Lower leg skin (tissue), 4 donors: Measurements from ENCODE around the gene TRIM34. TPM values are rescaled to one million over a fixed set of nuclear protein-coding genes. Genes with fewer than 3 reads are reported as not detected.
A peak's percentile ranks its signal among the peaks of the same experiment; 100 is the strongest.
"Not testable (repeated sequence)": the region's sequence is repeated elsewhere in the genome, so short reads cannot be mapped to it uniquely, and the experiment has no call there.

Experiments used
- DNase-seq, 2 donors: peaks; one replicate each; pipeline ENCODE4 v3.0.0-alpha.2; 2019; ENCODE audit warnings: low spot score in 2 of 2
- H3K4me3 ChIP-seq: fragments of 200-600 bp; sonication (generic); 2 replicates; pipeline ENCODE4 v1.5.1; 2017; ENCODE audit warnings: mild to moderate bottlenecking, low read depth; ENCODE audit not compliant: poor library complexity, severe bottlenecking
- POLR2A ChIP-seq, 2 donors: fragments of 450-650 bp; IDR thresholded peaks; one replicate each; pipeline ENCODE4 v1.6.1; 2016 to 2017; ENCODE audit warnings: antibody characterized with exemption in 2 of 2, mild to moderate bottlenecking in 1 of 2, moderate library complexity in 1 of 2
- WGBS, 2 donors: methylation state at CpG; one replicate each; pipeline ENCODE4 v1.1.5; 2018; 5-methylcytosine and 5-hydroxymethylcytosine counted together
- intact Hi-C: fragments of 100-400 bp; cut with DNase I; formaldehyde crosslinking; loops from one replicate; pipeline ENCODE4 v1.15.0; 2023; ENCODE audit warnings: low total_unique reads
- total RNA-seq, 4 donors: library from RNA; depleted of rRNA; stranded (reverse); fragments of >200 nt; gene quantifications; one replicate each; pipeline ENCODE4 v1.1.0, GENCODE V29; 2016
- TF ChIP-seq, protein P1 (sequence below), 3 donors: fragments of 450-650 bp; IDR thresholded peaks; one replicate each; pipeline ENCODE4 v1.5.1; 2016; ENCODE audit warnings: antibody characterized with exemption in 3 of 3, mild to moderate bottlenecking in 3 of 3, moderate library complexity in 2 of 3

TRIM34 gene, protein sequence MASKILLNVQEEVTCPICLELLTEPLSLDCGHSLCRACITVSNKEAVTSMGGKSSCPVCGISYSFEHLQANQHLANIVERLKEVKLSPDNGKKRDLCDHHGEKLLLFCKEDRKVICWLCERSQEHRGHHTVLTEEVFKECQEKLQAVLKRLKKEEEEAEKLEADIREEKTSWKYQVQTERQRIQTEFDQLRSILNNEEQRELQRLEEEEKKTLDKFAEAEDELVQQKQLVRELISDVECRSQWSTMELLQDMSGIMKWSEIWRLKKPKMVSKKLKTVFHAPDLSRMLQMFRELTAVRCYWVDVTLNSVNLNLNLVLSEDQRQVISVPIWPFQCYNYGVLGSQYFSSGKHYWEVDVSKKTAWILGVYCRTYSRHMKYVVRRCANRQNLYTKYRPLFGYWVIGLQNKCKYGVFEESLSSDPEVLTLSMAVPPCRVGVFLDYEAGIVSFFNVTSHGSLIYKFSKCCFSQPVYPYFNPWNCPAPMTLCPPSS
- total RNA-seq = 10 to 100 TPM in 1 of 4 donors, 1 to 10 TPM in 3; 2.7 to 10.3 (median 6.9) TPM

DNA sequence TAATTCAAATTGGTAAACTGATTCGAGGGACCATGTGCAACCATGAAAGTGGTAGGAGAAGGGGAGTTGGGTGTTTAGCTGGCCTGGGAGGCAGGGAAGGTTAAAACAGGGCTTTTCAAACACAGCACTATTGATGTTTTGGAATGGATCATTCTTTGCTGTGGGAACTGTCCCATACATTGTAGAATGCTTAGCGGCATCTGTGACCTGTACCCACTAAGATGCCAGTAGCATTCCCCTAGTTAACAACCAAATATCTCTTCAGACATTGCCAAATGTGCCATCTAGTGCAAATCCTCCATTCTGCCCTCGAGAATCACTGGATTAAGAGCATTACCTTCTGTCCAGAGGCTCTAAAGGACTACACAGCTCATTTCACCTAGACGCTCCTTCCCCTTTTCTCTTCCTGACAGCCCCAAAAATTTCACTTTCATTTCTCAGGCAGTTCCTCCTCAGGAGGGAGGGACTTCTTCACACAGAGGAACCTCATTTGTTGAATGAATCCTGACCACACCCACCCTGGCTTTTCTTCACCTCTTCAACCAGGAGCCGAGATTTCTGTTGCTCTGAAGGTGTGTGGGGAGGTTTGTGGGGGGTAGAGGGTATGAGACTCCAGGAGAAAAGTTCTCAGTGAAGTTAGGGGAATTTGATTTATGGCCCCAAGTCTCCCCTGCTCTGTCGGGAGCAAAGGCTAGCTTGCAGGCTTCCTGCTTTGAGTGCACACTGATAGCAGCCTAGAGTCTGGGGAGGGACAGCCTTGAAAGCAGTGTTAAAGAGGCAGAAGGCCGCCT lies at the start of gene TRIM34:
TRIM34 (plus strand) TSS at position 513 of the 791 bp plus-strand sequence. CDS start 7,331 bp downstream, outside the sequence.
- DNase-seq = peak in 1 of 2 donors; percentile 67
- WGBS, 2 donors = 15 to 18% methylated on average over 7 of the region's 7 CpGs
- H3K4me3 ChIP-seq = peak within 1 kb of the TSS; percentile 36
- intact Hi-C loops = no loop called here
- TF ChIP-seq, protein P1, sequence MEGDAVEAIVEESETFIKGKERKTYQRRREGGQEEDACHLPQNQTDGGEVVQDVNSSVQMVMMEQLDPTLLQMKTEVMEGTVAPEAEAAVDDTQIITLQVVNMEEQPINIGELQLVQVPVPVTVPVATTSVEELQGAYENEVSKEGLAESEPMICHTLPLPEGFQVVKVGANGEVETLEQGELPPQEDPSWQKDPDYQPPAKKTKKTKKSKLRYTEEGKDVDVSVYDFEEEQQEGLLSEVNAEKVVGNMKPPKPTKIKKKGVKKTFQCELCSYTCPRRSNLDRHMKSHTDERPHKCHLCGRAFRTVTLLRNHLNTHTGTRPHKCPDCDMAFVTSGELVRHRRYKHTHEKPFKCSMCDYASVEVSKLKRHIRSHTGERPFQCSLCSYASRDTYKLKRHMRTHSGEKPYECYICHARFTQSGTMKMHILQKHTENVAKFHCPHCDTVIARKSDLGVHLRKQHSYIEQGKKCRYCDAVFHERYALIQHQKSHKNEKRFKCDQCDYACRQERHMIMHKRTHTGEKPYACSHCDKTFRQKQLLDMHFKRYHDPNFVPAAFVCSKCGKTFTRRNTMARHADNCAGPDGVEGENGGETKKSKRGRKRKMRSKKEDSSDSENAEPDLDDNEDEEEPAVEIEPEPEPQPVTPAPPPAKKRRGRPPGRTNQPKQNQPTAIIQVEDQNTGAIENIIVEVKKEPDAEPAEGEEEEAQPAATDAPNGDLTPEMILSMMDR (IDR thresholded peaks at IDR 0.05) = no peak
- TF ChIP-seq POLR2A (IDR thresholded peaks at IDR 0.05) = no peak

DNA sequence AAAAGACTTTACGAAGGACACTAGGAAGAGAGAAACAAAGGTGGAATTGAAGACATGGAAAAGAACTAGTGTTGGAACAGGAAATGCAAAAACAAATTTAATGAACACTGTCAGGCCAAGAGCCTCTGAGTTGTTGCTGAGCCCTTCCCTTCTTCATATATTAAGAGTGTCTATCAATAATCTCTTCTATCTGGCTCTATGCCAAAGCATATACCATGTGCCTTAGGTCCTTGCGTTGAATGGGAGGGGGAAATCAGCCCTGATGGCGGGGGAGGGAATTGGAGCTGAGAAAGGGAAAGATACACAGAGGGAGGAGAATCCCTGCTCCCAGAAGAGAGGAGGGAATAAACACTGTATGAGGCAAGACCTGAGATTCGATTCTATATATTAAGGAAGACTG lies 49.6 kb upstream of the TRIM34 start:
- intact Hi-C loops = no loop called here
- DNase-seq = no peak
- 56 to 57% methylated on average over 4 of the region's 4 CpGs for WGBS, 2 donors
- no peak overlapping the region for H3K4me3 ChIP-seq
- no peak for TF ChIP-seq POLR2A (IDR thresholded peaks at IDR 0.05)
- TF ChIP-seq, protein P1 (IDR thresholded peaks at IDR 0.05) = no peak

DNA sequence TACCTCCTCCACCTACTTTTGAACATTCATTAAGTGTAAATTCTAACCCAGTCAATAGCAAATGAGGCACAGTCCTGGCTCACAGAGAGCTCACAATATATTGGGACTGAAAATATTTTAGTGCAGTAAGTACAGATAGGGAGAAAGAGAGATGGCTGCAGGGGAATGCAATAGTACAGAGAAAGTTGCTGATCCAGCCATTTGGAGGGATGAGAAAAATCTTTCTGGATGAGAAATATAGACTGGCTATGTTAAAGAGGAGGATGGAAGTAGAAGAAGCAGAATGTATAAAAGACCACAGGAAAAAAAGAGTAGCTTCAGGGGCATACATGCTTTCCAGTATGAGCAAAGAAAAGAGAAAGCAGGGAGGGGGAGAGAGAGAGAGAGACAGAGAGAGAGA lies 47.7 kb upstream of the TRIM34 start:
- TF ChIP-seq, protein P1 (IDR thresholded peaks at IDR 0.05) = no peak
- DNase-seq = no peak
- intact Hi-C loops = no loop called here
- no peak overlapping the region for H3K4me3 ChIP-seq

- no peak within 1 kb of the TSS for H3K4me3 ChIP-seq
- 89 to 93% methylated on average over 8 of the region's 8 CpGs for WGBS, 2 donors
- DNase-seq = no peak
- TF ChIP-seq, protein P1 (IDR thresholded peaks at IDR 0.05) = no peak
- TF ChIP-seq POLR2A (IDR thresholded peaks at IDR 0.05) = no peak
- intact Hi-C loops = no loop called here
Observed at GRCh38 chr11:5580577-5580976, 44.2 kb upstream of the TRIM34 start, which contains the start of gene OR52B6. Gene OR52B6 (plus strand): TSS chr11:5580877. CDS start chr11:5580877, 0 bp downstream.

DNA sequence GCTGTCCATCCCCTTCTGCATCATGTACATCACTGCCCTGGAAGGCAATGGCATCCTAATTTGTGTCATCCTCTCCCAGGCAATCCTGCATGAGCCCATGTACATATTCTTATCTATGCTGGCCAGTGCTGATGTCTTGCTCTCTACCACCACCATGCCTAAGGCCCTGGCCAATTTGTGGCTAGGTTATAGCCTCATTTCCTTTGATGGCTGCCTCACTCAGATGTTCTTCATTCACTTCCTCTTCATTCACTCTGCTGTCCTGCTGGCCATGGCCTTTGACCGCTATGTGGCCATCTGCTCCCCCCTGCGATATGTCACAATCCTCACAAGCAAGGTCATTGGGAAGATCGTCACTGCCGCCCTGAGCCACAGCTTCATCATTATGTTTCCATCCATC lies 43.8 kb upstream of the TRIM34 start:
- WGBS, 2 donors = 86% methylated on average over 4 of the region's 4 CpGs

DNA sequence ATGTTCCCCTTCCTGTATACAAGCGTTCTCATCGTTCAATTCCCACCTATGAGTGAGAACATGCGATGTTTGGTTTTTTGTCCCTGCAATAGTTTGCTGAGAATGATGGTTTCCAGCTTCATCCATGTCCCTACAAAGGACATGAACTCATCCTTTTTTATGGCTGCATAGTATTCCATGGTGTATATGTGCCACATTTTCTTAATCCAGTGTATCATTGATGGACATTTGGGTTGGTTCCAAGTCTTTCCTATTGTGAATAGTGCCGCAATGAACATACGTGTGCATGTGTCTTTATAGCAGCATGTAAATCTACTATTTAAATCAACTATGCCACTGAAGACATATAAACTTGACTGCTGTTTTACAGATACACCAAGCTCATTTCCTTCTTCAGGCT lies 40.3 kb upstream of the TRIM34 start:
- intact Hi-C loops = not testable (repeated sequence)

More for the DNA sequence above, 43.8 kb upstream of the TRIM34 start:
- intact Hi-C loops = no loop called here
- no peak for DNase-seq
- TF ChIP-seq, protein P1 (IDR thresholded peaks at IDR 0.05) = no peak
- no peak for TF ChIP-seq POLR2A (IDR thresholded peaks at IDR 0.05)
- no peak overlapping the region for H3K4me3 ChIP-seq

DNA sequence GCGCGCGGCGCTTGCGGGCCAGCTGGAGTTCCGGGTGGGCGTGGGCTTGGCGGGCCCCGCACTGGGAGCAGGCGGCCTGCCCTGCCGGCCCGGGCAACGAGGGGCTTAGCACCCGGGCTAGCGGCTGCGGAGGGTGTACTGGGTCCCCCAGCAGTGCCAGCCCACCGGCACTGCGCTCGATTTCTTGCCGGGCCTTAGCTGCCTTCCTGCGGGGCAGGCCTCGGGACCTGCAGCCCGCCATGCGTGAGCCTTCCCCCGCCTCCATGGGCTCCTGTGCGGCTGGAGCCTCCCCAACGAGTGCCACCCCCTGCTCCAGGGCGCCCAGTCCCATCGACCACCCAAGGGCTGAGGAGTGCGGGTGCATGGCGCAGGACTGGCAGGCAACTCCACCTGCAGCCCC lies 34.9 kb upstream of the TRIM34 start:
- H3K4me3 ChIP-seq, intact Hi-C loops, DNase-seq: not testable (repeated sequence)
- WGBS, 2 donors = 92 to 96% methylated on average over 20 to 30 of the region's 31 CpGs

More for the DNA sequence above, 40.3 kb upstream of the TRIM34 start:
- not testable (repeated sequence) for DNase-seq, H3K4me3 ChIP-seq
- 73 to 89% methylated on average over 5 of the region's 5 CpGs for WGBS, 2 donors
